ENCODE results near the gene PLA2G4B. TPM values are rescaled to one million over a fixed set of nuclear protein-coding genes. Genes with fewer than 3 reads are reported as not detected.

The PLA2G4B gene
- total and polyA plus RNA-seq, 9 of the 15 experiments (the other 6 are each of a cell fraction or from before 2014, with no cell fraction given) = 0.07 to 6.1 (median 2.8) TPM

- TF ChIP-seq HDAC6 (IDR thresholded peaks at IDR 0.05; ENCODE audit: low read depth, low read length) (no peak), PRMT5 (CRISPR knock-in tag; IDR thresholded peaks at IDR 0.05) (no peak), ZNF354B (CRISPR knock-in tag; IDR thresholded peaks at IDR 0.05) (no peak), MECOM (CRISPR knock-in tag; IDR thresholded peaks at IDR 0.05) (no peak), PTBP1 (IDR thresholded peaks at IDR 0.05; ENCODE audit: low read depth, low read length) (no peak), ZFP1 (CRISPR knock-in tag; IDR thresholded peaks at IDR 0.05) (no peak), NBN (IDR thresholded peaks at IDR 0.05; ENCODE audit: low read depth) (no peak)
These were observed 33.6 kb upstream of the PLA2G4B start (continued) for GRCh38 chr15:41804916-41805666.

- FAIRE-seq = no peak
- POLR2A ChIA-PET = interaction anchor here (1.3 kb wide), 1 partner anchor 12 kb away, joined by 3 read pairs; no protein-coding TSS in a partner anchor
- no TSS peak for BruUV-seq (replicated peaks)
- TF ChIP-seq CHD4 (IDR thresholded peaks at IDR 0.05; ENCODE audit: insufficient read depth, insufficient replicate concordance, low read depth, low read length, poor library complexity, severe bottlenecking) (no peak), NEUROD1 (IDR thresholded peaks at IDR 0.05; ENCODE audit: borderline replicate concordance, low read depth, low read length, partially characterized antibody) (no peak), CXXC5 (CRISPR knock-in tag; IDR thresholded peaks at IDR 0.05) (no peak), KAT8 (IDR thresholded peaks at IDR 0.05; ENCODE audit: low read depth) (no peak), ZNF444 (CRISPR knock-in tag; IDR thresholded peaks at IDR 0.05) (no peak), ZZZ3 (IDR thresholded peaks at IDR 0.05) (no peak), ZNF280B (CRISPR knock-in tag; IDR thresholded peaks at IDR 0.05) (no peak), FOXP1 (CRISPR knock-in tag; IDR thresholded peaks at IDR 0.05) (no peak)
- TF ChIP-seq, protein P1, sequence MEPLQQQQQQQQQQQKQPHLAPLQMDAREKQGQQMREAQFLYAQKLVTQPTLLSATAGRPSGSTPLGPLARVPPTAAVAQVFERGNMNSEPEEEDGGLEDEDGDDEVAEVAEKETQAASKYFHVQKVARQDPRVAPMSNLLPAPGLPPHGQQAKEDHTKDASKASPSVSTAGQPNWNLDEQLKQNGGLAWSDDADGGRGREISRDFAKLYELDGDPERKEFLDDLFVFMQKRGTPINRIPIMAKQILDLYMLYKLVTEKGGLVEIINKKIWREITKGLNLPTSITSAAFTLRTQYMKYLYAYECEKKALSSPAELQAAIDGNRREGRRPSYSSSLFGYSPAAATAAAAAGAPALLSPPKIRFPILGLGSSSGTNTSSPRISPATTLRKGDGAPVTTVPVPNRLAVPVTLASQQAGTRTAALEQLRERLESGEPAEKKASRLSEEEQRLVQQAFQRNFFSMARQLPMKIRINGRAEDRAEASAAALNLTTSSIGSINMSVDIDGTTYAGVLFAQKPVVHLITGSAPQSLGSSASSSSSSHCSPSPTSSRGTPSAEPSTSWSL (CRISPR knock-in tag; IDR thresholded peaks at IDR 0.05; ENCODE audit: borderline replicate concordance) = no peak
- TF ChIP-seq, protein P2, sequence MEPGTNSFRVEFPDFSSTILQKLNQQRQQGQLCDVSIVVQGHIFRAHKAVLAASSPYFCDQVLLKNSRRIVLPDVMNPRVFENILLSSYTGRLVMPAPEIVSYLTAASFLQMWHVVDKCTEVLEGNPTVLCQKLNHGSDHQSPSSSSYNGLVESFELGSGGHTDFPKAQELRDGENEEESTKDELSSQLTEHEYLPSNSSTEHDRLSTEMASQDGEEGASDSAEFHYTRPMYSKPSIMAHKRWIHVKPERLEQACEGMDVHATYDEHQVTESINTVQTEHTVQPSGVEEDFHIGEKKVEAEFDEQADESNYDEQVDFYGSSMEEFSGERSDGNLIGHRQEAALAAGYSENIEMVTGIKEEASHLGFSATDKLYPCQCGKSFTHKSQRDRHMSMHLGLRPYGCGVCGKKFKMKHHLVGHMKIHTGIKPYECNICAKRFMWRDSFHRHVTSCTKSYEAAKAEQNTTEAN (CRISPR knock-in tag; IDR thresholded peaks at IDR 0.05) = no peak
These were observed 32.9 kb upstream of the PLA2G4B start for GRCh38 chr15:41805711-41806110.

More at GRCh38 chr15:41805711-41806110, 32.9 kb upstream of the PLA2G4B start:
- H3K9me3 ChIP-seq (replicated peaks; ENCODE audit: control insufficient read depth, insufficient read depth, low read depth, low read length) = no peaks in the 10 kb centered on the region
- no peaks in the 10 kb centered on the region for H4K20me1 ChIP-seq (replicated peaks; ENCODE audit: control insufficient read depth, insufficient read depth, low read length)
- H3K4me2 ChIP-seq (ENCODE audit: insufficient read depth, low read length) = no peak overlapping the region
- ATAC-seq = no peak
- H3K36me3 ChIP-seq (ENCODE audit: control insufficient read depth, insufficient read depth, low read length) = no peaks in the 10 kb centered on the region
- in situ Hi-C loops (cut with MboI) (loop anchor here (25.0 kb wide), 1 partner anchor 343 kb away; no protein-coding TSS in a partner anchor), intact Hi-C loops (cut with micrococcal nuclease) (no loop called here)
- no peak overlapping the region for H3K27ac ChIP-seq (ENCODE audit: extremely low read depth, low read depth, low read length)
- CTCF ChIA-PET (ENCODE audit: low intra/inter-chr PET ratio) = no interaction called here
- H3K9me1 ChIP-seq (ENCODE audit: control insufficient read depth, insufficient read depth, low read length) = no peaks in the 10 kb centered on the region
- DNase-seq (ENCODE audit: extremely low read depth in 1 of 4, low spot score in 3 of 4) = no peak
- 0 out of 5 replicates have a peak, but pooled peaks cover 0 to 3% of the 10 kb centered on the region in 2 experiments for H3K4me1 ChIP-seq (replicated peaks in 1 of 2; ENCODE audit: control insufficient read depth in 2 of 2, insufficient read depth in 2 of 2, low read length in 2 of 2)
- H3K4me3 ChIP-seq = no peak overlapping the region
- no peaks in the 10 kb centered on the region for H3K79me2 ChIP-seq (ENCODE audit: control insufficient read depth, insufficient read depth, low read length)
- peak overlapping the region in 1 of 2 experiments; percentile 31; a peak in 1 of 4 replicates for H3K9ac ChIP-seq (ENCODE audit: insufficient read depth in 1 of 2, low read depth in 2 of 2, low read length in 2 of 2)
- no peaks in the 10 kb centered on the region for H3K27me3 ChIP-seq (ENCODE audit: control insufficient read depth in 2 of 2, insufficient read depth in 2 of 2, low read length in 2 of 2)
- WGBS (ENCODE audit: insufficient coverage, low coverage, missing lambda C conversion rate) = 53% methylated on average over 3 of the region's 3 CpGs
- H2AFZ ChIP-seq (ENCODE audit: low read depth, low read length) = no peak overlapping the region

All from K562 (cell line).